IPS-20b (cell line): Measurements from ENCODE around the gene NLRP8.
"Not testable (repeated sequence)": the region's sequence is repeated elsewhere in the genome, so short reads cannot be mapped to it uniquely, and the experiment has no call there.

Source experiments
- H3K27ac ChIP-seq: one replicate; pipeline ENCODE4 v1.5.1; 2013; ENCODE audit warnings: low read length
- H3K27me3 ChIP-seq: 2 replicates; pipeline ENCODE4 v1.6.1; 2013; ENCODE audit warnings: mild to moderate bottlenecking, low read length, inconsistent platforms; ENCODE audit not compliant: insufficient read depth
- H3K36me3 ChIP-seq: 2 replicates; pipeline ENCODE4 v1.6.1; 2013; ENCODE audit warnings: low read depth, mild to moderate bottlenecking, inconsistent platforms, low read length, moderate library complexity; ENCODE audit not compliant: insufficient read depth
- H3K4me1 ChIP-seq: 2 replicates; pipeline ENCODE4 v1.6.1; 2013; ENCODE audit warnings: mild to moderate bottlenecking, control low read depth, inconsistent platforms, low read length, moderate library complexity; ENCODE audit not compliant: insufficient read depth
- H3K4me3 ChIP-seq: 2 replicates; pipeline ENCODE4 v1.5.1; 2013; ENCODE audit warnings: mild to moderate bottlenecking, low read length, inconsistent platforms
- H3K9ac ChIP-seq: 2 replicates; pipeline ENCODE4 v1.6.1; 2013; ENCODE audit warnings: low read depth, mild to moderate bottlenecking, inconsistent platforms, low read length, moderate library complexity
- H3K9me3 ChIP-seq: 2 replicates; pipeline ENCODE4 v1.6.1; 2013; ENCODE audit warnings: mild to moderate bottlenecking, low read depth, low read length, inconsistent platforms; ENCODE audit not compliant: insufficient read depth

The NLRP8 gene

DNA sequence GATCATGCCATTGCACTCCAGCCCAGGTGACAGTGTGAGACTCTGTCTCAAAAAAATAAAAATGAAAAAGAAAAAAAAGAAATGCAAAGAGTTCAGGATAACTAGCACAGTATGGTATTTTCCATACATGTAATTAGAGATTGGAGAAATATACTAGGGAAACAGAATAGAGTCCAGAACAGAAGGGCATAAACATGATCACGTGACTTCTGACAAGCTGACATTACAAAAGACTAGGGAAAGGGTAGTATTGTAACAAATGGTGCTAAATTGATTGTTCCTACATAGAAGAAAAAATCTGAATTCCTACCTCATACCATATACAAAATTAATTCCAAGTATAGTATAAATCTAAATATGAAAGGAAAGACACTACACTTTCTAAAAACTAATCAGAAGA is 37.6 kb downstream of the NLRP8 start:
- no peaks in the 10 kb centered on the region for H3K4me1 ChIP-seq
- no peak overlapping the region for H3K4me3 ChIP-seq
- no peaks in the 10 kb centered on the region for H3K36me3 ChIP-seq
- H3K9ac ChIP-seq, result no peak overlapping the region
- H3K27ac ChIP-seq, result no peak overlapping the region
- H3K27me3 ChIP-seq, result no peaks in the 10 kb centered on the region
- peaks cover 84% of the 10 kb centered on the region for H3K9me3 ChIP-seq

- H3K27ac ChIP-seq, result no peak within 1 kb of the TSS
- H3K9me3 ChIP-seq, result peaks cover 83% of the 10 kb centered on the region
- no peaks in the 10 kb centered on the region for H3K4me1 ChIP-seq
- no peak within 1 kb of the TSS for H3K4me3 ChIP-seq
- no peak within 1 kb of the TSS for H3K9ac ChIP-seq
- H3K36me3 ChIP-seq, result no peaks in the 10 kb centered on the region
- no peaks in the 10 kb centered on the region for H3K27me3 ChIP-seq
Measured at GRCh38 chr19:55986487-55986886, 38.9 kb downstream of the NLRP8 start, which contains the start of gene NLRP5. TSS of gene NLRP5 (plus strand) at chr19:55986775.

- Histone ChIP-seq H3K36me3 (no peaks in the 10 kb centered on the region), H3K4me3 (no peak overlapping the region), H3K4me1 (no peaks in the 10 kb centered on the region), H3K9ac (no peak overlapping the region), H3K27ac (no peak overlapping the region), H3K9me3 (peaks cover 84% of the 10 kb centered on the region), H3K27me3 (no peaks in the 10 kb centered on the region)
Measured at GRCh38 chr19:55990831-55991230, 43.2 kb downstream of the NLRP8 start.

GRCh38 chr19:55993492-55993891 is 45.9 kb downstream of the NLRP8 start:
- Histone ChIP-seq H3K4me1 (no peaks in the 10 kb centered on the region), H3K27me3 (no peaks in the 10 kb centered on the region), H3K4me3 (no peak overlapping the region), H3K27ac (no peak overlapping the region), H3K36me3 (no peaks in the 10 kb centered on the region), H3K9me3 (peaks cover 82% of the 10 kb centered on the region), H3K9ac (no peak overlapping the region)

DNA sequence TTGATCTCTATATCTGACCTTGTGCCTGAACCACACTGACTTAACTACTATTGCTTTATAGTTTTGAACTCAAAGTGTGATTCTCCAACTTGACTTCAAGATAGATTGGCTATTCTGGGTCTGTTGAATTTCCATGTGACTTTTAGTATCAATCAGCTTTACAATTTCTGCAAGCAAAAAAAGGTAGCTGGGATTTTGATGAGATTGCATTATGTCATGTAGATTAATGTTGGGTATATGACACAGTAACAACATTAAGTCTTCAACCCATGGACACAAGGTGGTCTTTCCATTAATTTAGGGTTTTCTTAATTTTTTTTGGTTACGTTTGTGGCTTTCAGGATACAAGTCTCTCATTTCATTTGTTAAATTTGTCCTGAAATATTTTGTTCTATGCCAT is 67.1 kb downstream of the NLRP8 start:
- peaks cover 82% of the 10 kb centered on the region for H3K9me3 ChIP-seq

GRCh38 chr19:56015756-56016155 is 68.1 kb downstream of the NLRP8 start:
- no peaks in the 10 kb centered on the region for H3K27me3 ChIP-seq

More for the DNA sequence above, 67.1 kb downstream of the NLRP8 start:
- H3K9ac ChIP-seq, result no peak overlapping the region
- no peaks in the 10 kb centered on the region for H3K4me1 ChIP-seq
- H3K4me3 ChIP-seq, result no peak overlapping the region
- H3K36me3 ChIP-seq, result no peaks in the 10 kb centered on the region
- no peaks in the 10 kb centered on the region for H3K27me3 ChIP-seq
- H3K27ac ChIP-seq, result no peak overlapping the region

GRCh38 chr19:56019325-56019724 is 71.7 kb downstream of the NLRP8 start:
- peaks cover 76% of the 10 kb centered on the region for H3K9me3 ChIP-seq
- H3K36me3 ChIP-seq, H3K4me3 ChIP-seq, H3K4me1 ChIP-seq, H3K27me3 ChIP-seq, H3K27ac ChIP-seq, H3K9ac ChIP-seq: not testable (repeated sequence)

More at GRCh38 chr19:56015756-56016155, 68.1 kb downstream of the NLRP8 start:
- Histone ChIP-seq H3K9ac (no peak overlapping the region), H3K4me3 (no peak overlapping the region), H3K27ac (no peak overlapping the region), H3K36me3 (no peaks in the 10 kb centered on the region), H3K9me3 (peaks cover 74% of the 10 kb centered on the region), H3K4me1 (no peaks in the 10 kb centered on the region)

- not testable (repeated sequence) for H3K27me3 ChIP-seq, H3K36me3 ChIP-seq, H3K9ac ChIP-seq, H3K4me1 ChIP-seq, H3K27ac ChIP-seq, H3K4me3 ChIP-seq
- H3K9me3 ChIP-seq, result peaks cover 74% of the 10 kb centered on the region
Measured at GRCh38 chr19:56020355-56020975, 72.8 kb downstream of the NLRP8 start.

- H3K27ac ChIP-seq, result no peak overlapping the region
- H3K36me3 ChIP-seq, result no peaks in the 10 kb centered on the region
- no peaks in the 10 kb centered on the region for H3K4me1 ChIP-seq
- H3K27me3 ChIP-seq, result no peaks in the 10 kb centered on the region
- peaks cover 89% of the 10 kb centered on the region for H3K9me3 ChIP-seq
- no peak overlapping the region for H3K4me3 ChIP-seq
- no peak overlapping the region for H3K9ac ChIP-seq
Measured at GRCh38 chr19:56026769-56027168, 79.1 kb downstream of the NLRP8 start.
